Measurements from ENCODE around the gene ARPC1B. TPM values are rescaled to one million over a fixed set of nuclear protein-coding genes. Genes with fewer than 3 reads are reported as not detected.
"Not testable (repeated sequence)": the region's sequence is repeated elsewhere in the genome, so short reads cannot be mapped to it uniquely, and the experiment has no call there.

Gene ARPC1B
- total RNA-seq, 1 donor from 2014 or later: 38.7 TPM

GRCh38 chr7:99365318-99366141, 9.0 kb upstream of the ARPC1B start:
- ATAC-seq (peak; percentile 56), DNase-seq (peak; percentile 61)
- intact Hi-C loops (cut with micrococcal nuclease): no loop called here

GRCh38 chr7:99366646-99367045, 7.9 kb upstream of the ARPC1B start:
- intact Hi-C loops (cut with micrococcal nuclease): no loop called here
- no peak for DNase-seq
- ATAC-seq: no peak

DNA sequence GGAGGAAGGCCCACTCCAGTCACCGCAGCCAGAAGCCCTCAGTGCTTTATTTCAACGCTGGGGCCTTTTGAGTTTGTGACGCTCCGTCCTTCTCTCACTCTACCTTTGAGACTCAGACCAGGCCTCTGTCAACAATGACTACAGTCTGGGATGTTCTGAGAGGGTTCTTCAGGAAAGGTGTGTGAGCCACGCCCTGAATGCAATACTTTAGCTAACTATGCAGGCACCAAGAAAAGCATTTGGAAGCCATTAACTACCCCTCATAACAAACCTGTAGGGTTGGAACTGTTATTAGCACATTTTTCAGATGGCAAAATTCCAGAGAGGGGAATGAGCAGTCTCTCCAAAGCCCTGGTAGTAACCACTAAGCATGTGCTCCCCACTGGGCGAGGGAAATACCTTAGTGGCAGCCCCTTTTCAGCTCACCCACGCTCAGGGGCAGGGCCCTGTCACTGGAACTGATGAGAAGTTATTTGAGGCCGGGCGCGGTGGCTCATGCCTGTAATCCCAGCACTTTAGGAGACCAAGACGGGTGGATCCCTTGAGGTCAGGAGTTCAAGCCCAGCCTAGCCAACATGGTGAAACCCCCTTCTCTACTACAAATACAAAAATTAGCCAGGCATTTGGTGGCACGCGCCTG, 5.7 kb upstream of the ARPC1B start:
- no peak for ATAC-seq
- DNase-seq: no peak
- intact Hi-C loops (cut with micrococcal nuclease): no loop called here

- intact Hi-C loops (cut with micrococcal nuclease): no loop called here
- ATAC-seq (no peak), DNase-seq (no peak)
Measured at GRCh38 chr7:99369767-99370391, 4.7 kb upstream of the ARPC1B start.

DNA sequence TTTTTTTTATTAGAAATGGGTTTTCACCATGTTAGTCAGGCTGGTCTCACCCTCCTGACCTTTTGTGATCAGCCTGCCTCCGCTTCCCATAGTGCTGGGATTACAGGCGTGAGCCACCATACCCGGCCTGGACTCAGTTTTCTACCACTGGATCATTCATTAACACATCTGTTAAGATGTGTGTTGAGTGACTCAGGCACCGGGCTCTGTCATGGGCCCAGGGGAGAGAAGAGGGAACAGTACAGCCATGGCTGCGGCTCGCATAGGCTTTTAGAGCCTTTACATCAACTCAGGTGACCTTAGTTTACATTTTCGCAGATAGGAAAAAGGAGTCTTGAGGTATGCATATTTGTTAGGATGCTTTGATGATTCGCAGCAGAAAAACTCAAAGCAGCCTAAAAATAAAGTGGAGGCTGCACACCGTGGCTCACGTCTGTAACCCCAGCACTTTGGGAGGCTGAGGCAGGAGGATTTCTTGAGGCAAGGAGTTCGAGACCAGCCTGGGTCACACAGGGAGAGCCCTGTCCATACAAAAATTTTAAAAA, 3.1 kb upstream of the ARPC1B start:
- ATAC-seq: no peak
- DNase-seq: no peak
- intact Hi-C loops (cut with micrococcal nuclease): no loop called here

DNA sequence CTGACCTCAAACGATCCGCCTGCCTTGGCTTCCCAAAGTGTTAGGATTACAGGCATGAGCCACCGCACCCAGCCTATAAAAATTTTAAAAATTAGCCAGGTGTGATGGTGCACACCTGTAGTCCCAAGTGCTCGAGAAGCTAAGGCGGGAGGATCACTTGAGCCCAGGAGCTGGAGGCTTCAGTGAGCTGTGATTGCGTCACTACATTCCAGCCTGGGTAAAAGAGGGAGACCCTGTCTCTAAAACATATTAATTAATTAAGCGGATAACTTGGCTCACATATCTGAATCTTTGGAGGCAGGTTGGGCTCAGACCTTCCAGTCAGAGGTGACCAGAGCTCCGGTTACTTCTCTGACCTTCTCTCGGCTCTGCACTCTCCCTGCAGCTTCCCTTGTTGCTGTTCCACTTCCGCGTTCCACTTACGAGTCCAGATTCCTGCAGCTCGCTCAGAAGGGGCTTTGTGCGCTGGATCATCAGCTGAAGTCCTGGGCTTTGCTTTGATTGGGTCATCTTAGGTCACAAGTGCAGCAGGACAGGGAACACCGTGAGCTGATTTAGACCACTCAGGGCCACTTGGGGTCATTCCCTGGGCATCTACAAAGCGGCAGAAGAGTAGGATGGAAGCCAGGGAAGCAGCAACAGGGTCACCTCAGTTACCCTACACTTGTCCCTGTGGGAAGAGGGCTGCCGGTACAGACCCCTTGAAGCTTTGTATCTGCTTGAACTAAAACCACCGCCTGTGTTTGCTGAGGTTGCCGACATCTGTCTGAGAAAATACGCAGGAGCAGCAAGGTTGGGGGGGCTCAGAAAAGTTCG, 2.0 kb upstream of the ARPC1B start:
- DNase-seq: no peak
- peak; percentile 11 for ATAC-seq
- intact Hi-C loops (cut with micrococcal nuclease): no loop called here

- ATAC-seq: no peak
- no peak for DNase-seq
- intact Hi-C loops (cut with micrococcal nuclease): no loop called here
Measured at GRCh38 chr7:99373091-99374066, 1.2 kb upstream of the ARPC1B start.

GRCh38 chr7:99375070-99375807, 709 bp downstream of the ARPC1B start:
- intact Hi-C loops (cut with micrococcal nuclease): no loop called here
- DNase-seq (peak; percentile 92), ATAC-seq (peak; percentile 79)

DNA sequence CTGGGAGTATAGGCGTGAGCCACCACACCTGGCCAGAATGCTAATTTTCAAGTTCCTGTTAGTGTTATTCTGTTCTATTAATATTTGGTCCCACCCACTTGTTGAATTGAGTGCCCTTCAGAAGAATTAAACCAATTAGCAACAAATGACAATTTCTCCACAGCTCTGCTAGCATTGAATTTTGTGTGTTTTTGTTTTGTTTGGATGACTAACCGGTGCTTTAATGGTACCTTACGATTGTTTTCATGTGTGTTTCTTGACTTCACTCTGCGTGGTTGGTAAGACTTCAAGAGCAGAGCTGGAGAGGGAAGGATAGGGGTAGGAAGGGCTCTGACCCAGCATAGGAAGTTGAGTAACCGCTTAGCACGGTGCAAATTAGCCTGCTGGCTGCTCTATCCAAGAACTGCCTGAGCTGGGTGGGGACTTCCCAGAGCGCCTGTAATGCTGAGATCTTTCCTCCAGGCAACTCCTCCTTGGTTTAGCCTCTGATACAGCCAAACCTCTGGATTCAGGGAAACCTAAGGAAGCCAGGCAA, 4.6 kb downstream of the ARPC1B start:
- DNase-seq: peak; percentile 69
- intact Hi-C loops (cut with micrococcal nuclease): no loop called here
- peak; percentile 66 for ATAC-seq

DNA sequence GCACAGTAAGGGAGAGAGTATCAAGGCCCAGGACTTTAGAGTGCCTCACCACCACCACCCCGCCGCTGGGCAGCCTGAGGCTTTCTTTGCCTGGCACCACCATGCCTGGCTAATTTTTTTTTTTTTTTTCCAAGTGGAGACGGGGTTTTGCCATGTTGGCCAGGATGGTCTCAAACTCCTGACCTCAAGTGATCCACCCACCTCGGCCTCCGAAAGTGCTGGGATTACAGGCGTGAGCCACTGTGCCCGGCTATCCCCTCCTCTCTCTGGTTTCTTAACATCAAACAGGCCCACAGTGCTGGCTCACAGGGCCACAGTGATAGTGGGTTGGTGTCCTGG, 5.1 kb downstream of the ARPC1B start:
- intact Hi-C loops (cut with micrococcal nuclease); DNase-seq; ATAC-seq: not testable (repeated sequence)

DNA sequence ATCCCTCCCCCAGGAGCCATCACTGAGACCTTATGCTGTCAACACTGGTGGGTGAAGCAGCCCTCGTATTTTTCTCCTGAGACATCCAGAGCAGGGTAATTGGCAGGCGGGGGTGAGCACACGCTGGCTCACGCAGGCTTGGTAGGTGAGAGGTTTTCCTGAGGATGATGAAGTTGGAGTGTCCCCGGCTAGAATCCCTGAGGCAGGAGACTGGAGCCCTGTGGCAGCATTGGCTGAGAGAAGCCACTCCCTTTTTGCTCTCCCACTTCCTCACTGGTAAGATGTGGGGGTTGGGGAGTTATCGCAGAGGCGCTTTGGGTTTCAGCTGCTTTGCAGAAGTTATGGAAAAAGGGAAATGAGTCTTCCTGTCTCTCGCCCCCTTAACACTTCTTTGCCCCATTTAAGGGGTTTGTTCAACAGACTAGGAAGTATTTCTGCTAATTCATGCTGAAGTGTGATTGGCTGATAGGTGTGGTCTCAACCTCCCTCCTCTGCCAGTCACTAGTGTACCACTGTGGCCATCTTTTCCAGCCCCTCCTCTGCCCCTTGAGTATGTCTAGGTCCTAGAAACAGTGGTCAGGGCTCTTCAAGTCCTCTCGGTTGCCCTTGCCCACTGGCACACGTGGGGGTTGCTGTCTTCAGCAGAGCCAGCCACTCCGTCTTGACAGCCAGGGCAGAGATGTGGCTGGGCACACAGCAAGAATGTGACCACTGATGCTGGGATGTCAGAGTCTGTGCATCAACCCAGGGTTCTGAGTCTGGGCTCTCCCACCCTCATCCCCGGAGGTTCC, 5.7 kb downstream of the ARPC1B start:
- intact Hi-C loops (cut with micrococcal nuclease): no loop called here
- DNase-seq: no peak
- ATAC-seq: peak; percentile 49

DNA sequence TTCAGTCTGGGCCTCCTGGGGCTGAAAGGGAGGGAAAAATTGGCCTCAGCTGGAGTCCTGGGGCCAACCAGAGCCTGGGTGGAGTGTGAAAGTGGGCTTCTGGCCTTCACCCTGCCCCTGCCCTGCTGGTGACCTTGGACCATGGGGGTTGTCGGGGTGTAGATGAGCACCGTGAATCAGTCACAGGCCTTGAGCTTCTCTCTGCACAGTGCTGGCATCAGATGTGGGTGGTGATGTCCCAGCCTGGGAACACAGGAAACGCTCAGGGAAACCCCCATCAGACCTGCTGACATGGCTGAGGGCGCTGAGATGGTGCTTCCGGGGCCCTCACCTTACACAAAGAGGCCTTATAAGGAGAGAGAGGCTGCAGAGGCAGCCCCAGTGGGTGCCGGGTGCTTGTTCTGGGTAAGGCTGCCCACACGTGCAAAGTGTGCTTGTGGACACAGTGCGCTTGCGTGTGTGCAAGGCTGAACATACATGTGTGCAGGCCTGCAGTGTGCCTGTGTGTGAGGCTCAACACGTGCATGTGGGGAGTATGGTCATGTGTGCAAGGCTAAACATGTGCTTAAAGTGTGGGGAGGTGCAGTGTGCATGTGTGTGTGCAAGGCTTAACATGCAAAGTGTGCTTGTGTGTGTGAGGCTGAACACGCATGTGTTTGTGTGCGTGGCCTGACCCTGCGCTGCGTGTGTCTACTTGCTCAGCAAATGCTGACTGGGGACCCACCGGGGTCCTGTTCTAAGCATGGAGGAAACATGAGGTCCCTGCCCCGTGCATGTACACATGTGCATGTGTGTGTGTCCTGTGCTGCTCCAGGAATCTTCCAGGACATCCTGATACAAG, 6.5 kb downstream of the ARPC1B start:
- ATAC-seq (peak; percentile 7), DNase-seq (no peak)
- intact Hi-C loops (cut with micrococcal nuclease): no loop called here

GRCh38 chr7:99381664-99382075, 7.1 kb downstream of the ARPC1B start:
- DNase-seq (peak; percentile 56), ATAC-seq (no peak)
- intact Hi-C loops (cut with micrococcal nuclease): no loop called here

GRCh38 chr7:99383203-99383602, 8.7 kb downstream of the ARPC1B start:
- ATAC-seq (no peak), DNase-seq (peak; percentile 7)
- intact Hi-C loops (cut with micrococcal nuclease): no loop called here

- ATAC-seq (no peak), DNase-seq (peak; percentile 19)
- intact Hi-C loops (cut with micrococcal nuclease): no loop called here
Measured at GRCh38 chr7:99383791-99384370, 9.4 kb downstream of the ARPC1B start.

Data from left ventricle myocardium superior (tissue), 1 donor.